IPS-15b (cell line): ENCODE data around the gene THBS3.
"Not testable (repeated sequence)": the region's sequence is repeated elsewhere in the genome, so short reads cannot be mapped to it uniquely, and the experiment has no call there.

ENCODE experiments used
- H3K27me3 ChIP-seq: one replicate; pipeline ENCODE4 v1.6.1; 2013; ENCODE audit warnings: low read length; ENCODE audit not compliant: control insufficient read depth, insufficient read depth
- H3K36me3 ChIP-seq: one replicate; pipeline ENCODE4 v1.6.1; 2013; ENCODE audit warnings: low read length; ENCODE audit not compliant: control insufficient read depth, insufficient read depth
- H3K4me1 ChIP-seq: one replicate; pipeline ENCODE4 v1.6.1; 2013; ENCODE audit warnings: mild to moderate bottlenecking, low read length; ENCODE audit not compliant: control insufficient read depth, insufficient read depth
- H3K4me3 ChIP-seq: one replicate; pipeline ENCODE4 v1.5.1; 2013; ENCODE audit warnings: low read depth, low read length
- H3K9ac ChIP-seq: one replicate; pipeline ENCODE4 v1.6.1; 2013; ENCODE audit warnings: low read depth, mild to moderate bottlenecking, low read length
- H3K9me3 ChIP-seq: one replicate; pipeline ENCODE4 v1.6.1; 2013; ENCODE audit warnings: mild to moderate bottlenecking, low read length; ENCODE audit not compliant: control insufficient read depth, insufficient read depth

The THBS3 gene

DNA sequence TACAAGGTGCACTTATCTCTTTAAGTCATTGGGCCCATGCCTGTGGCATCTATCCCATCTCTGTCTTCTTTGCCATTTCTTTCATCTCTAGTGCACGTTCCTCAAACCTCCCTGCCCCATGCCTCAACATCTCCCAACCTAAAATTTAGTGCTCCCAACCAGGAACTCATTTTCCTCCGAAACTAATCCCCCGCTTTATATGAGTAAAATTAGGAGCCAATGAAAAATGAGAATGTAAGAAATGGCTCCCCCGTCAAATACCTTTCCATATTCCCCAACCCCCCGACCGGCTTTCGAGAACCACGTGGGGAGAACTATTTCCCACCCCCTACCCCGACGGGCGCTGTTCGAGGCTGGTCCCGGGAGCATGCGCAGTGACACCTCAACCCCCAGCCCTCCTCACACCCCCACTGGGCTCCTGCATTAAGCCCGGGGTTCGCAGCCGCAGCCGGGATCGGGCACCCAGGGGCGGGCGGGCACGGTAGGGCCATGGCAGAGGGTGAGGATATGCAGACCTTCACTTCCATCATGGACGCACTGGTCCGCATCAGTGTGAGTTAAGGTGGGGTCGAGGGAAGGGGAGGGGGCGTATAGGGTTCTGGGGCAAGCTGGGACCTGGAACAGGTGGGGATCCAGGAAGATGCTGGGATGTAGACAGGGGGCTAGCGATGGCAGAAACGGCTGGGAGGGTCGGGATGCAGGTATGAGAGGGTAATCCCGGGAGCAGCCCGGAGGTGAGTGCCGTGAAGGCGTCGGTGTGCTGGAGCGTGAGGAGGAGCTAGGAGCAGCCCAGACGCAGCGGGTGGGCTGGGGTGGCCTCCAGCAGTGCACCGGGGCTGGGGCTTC, 34.0 kb downstream of the THBS3 start, which contains the start of gene TRIM46:
TSS of gene TRIM46 (plus strand) at position 372 of the 846 bp plus-strand sequence. CDS start at position 490, 118 bp downstream.
- H3K9me3 ChIP-seq = no peaks in the 10 kb centered on the region
- H3K36me3 ChIP-seq = peaks cover 20% of the 10 kb centered on the region
- H3K9ac ChIP-seq = peak within 1 kb of the TSS; percentile 87
- H3K4me1 ChIP-seq = peaks cover 4% of the 10 kb centered on the region
- H3K27me3 ChIP-seq = no peaks in the 10 kb centered on the region
- peak within 1 kb of the TSS; percentile 95 for H3K4me3 ChIP-seq

GRCh38 chr1:155172732-155173477, 34.8 kb downstream of the THBS3 start, which contains the start of gene KRTCAP2:
Gene KRTCAP2 (minus strand): TSS chr1:155173304. CDS start chr1:155173224, 80 bp downstream.
- H3K36me3 ChIP-seq = peaks cover 15% of the 10 kb centered on the region
- H3K27me3 ChIP-seq = no peaks in the 10 kb centered on the region
- no peaks in the 10 kb centered on the region for H3K9me3 ChIP-seq
- peak within 1 kb of the TSS; percentile 95 for H3K4me3 ChIP-seq
- peaks cover 4% of the 10 kb centered on the region for H3K4me1 ChIP-seq
- peak within 1 kb of the TSS; percentile 87 for H3K9ac ChIP-seq

- Histone ChIP-seq H3K36me3 (peaks cover 7% of the 10 kb centered on the region), H3K4me1 (peaks cover 4% of the 10 kb centered on the region), H3K9ac (peak overlapping the region; percentile 87), H3K4me3 (peak overlapping the region; percentile 95), H3K9me3 (no peaks in the 10 kb centered on the region), H3K27me3 (no peaks in the 10 kb centered on the region)
Observed at GRCh38 chr1:155171836-155172731, 35.6 kb downstream of the THBS3 start.

DNA sequence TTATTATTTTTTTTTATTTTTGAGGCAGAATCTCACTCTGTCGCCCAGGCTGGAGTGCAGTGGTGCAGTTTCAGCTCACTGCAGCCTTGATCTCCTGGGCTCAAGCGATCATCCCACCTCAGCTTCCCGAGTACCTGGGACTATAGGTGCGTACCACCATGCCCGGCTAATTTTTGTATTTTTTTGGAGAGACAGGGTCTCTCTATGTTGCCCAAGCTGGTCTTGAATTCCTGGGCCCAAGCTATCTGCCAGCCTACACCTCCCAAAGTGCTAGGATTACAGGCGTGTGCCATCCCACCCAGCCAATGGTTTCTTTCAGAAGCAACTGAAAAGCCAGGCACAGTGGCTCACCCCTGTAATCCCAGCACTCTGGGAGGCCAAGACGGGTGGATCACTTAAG, 36.9 kb downstream of the THBS3 start:
- peaks cover 6% of the 10 kb centered on the region for H3K4me1 ChIP-seq
- H3K9me3 ChIP-seq = no peaks in the 10 kb centered on the region
- no peak overlapping the region for H3K4me3 ChIP-seq
- H3K27me3 ChIP-seq = no peaks in the 10 kb centered on the region
- H3K36me3 ChIP-seq = peaks cover 3% of the 10 kb centered on the region
- H3K9ac ChIP-seq = no peak overlapping the region

DNA sequence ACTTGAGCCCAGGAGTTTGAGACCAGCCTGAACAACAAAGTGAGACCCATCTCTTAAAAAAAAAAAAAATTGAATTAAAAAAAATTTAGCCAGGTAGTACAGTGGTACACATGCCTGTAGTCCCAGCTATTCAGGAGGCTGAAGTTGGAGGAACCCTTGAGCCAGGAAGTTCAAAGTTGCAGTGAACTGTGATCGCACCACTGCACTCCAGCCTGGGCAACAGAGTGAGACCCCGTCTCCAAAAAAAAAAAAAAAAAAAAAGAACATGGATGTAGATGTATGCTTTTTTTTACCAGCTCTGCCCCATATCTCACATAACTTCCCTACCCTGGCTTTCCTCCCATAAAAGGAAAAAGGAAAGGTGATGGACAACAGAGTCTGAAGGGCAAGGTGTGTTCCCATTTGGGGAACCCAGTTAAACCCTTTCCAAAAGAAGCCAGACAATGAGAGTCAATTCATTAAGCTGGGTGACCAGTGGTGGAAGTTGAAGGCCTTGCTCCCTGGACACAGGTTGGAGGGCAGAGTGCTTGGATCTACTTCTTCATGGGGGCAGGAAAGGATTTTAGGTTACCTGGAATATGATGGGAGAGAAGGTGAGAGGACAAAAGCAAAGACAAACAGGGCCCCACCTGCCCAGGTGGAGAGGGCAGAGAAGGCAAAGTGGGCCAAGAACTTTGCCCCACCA, 37.5 kb downstream of the THBS3 start:
- Histone ChIP-seq H3K9me3 (no peaks in the 10 kb centered on the region), H3K36me3 (peaks cover 3% of the 10 kb centered on the region), H3K4me1 (peaks cover 5% of the 10 kb centered on the region), H3K27me3 (no peaks in the 10 kb centered on the region), H3K4me3 (no peak overlapping the region), H3K9ac (no peak overlapping the region)

GRCh38 chr1:155169541-155169940, 38.2 kb downstream of the THBS3 start:
- H3K36me3 ChIP-seq = peaks cover 3% of the 10 kb centered on the region
- H3K4me1 ChIP-seq = peaks cover 3% of the 10 kb centered on the region
- no peaks in the 10 kb centered on the region for H3K9me3 ChIP-seq

GRCh38 chr1:155168456-155169210, 39.1 kb downstream of the THBS3 start:
- Histone ChIP-seq H3K27me3 (no peaks in the 10 kb centered on the region), H3K4me1 (peaks cover 3% of the 10 kb centered on the region), H3K9me3 (no peaks in the 10 kb centered on the region), H3K4me3 (no peak overlapping the region), H3K9ac (no peak overlapping the region), H3K36me3 (peaks cover 3% of the 10 kb centered on the region)

More at GRCh38 chr1:155169541-155169940, 38.2 kb downstream of the THBS3 start:
- H3K27me3 ChIP-seq = no peaks in the 10 kb centered on the region
- no peak overlapping the region for H3K9ac ChIP-seq
- no peak overlapping the region for H3K4me3 ChIP-seq

- not testable (repeated sequence) for H3K36me3 ChIP-seq, H3K4me3 ChIP-seq, H3K4me1 ChIP-seq, H3K9me3 ChIP-seq, H3K27me3 ChIP-seq, H3K9ac ChIP-seq
Observed at GRCh38 chr1:155168105-155168445, 39.6 kb downstream of the THBS3 start.

GRCh38 chr1:155167166-155168104, 40.3 kb downstream of the THBS3 start:
- Histone ChIP-seq H3K4me3 (peak overlapping the region; percentile 76), H3K9me3 (no peaks in the 10 kb centered on the region), H3K36me3 (peaks cover 3% of the 10 kb centered on the region), H3K27me3 (no peaks in the 10 kb centered on the region), H3K4me1 (peaks cover 3% of the 10 kb centered on the region), H3K9ac (no peak overlapping the region)
